ENCODE data around the gene ZNF592. TPM values are rescaled to one million over a fixed set of nuclear protein-coding genes. Genes with fewer than 3 reads are reported as not detected.

The ZNF592 gene
- total RNA-seq (ENCODE audit: unreplicated experiment), result 29.1 TPM
- long read RNA-seq, full-length matches to known transcripts, result 2 of 7 reads
- long read RNA-seq, partial matches to known transcripts, result 2 of 7 reads
- long read RNA-seq, other reads (novel, unspliced or antisense), result 3 of 7 reads

GRCh38 chr15:84748274-84749110, at the start of gene ZNF592:
ZNF592 (plus strand) TSS chr15:84748592; CDS start chr15:84782676, 34,084 bp downstream.
- H3K4me1 Mint-ChIP-seq (ENCODE audit: unreplicated experiment), result peaks cover 41% of the 10 kb centered on the region
- peaks cover 11% of the 10 kb centered on the region for H3K27me3 Mint-ChIP-seq (ENCODE audit: unreplicated experiment)
- H3K4me3 Mint-ChIP-seq (ENCODE audit: unreplicated experiment), result peak within 1 kb of the TSS; percentile 98
- H3K27ac Mint-ChIP-seq (ENCODE audit: unreplicated experiment), result peak within 1 kb of the TSS; percentile 96
- no peaks in the 10 kb centered on the region for H3K9me3 Mint-ChIP-seq (ENCODE audit: unreplicated experiment)
- peak; percentile 78 for DNase-seq (ENCODE audit: low spot score)
- H3K36me3 Mint-ChIP-seq (ENCODE audit: low read depth, unreplicated experiment), result no peaks in the 10 kb centered on the region
- TF ChIP-seq CTCF (IDR thresholded peaks at IDR 0.05; ENCODE audit: unreplicated experiment), result no peak

GRCh38 chr15:84699538-84700191, 48.7 kb upstream of the ZNF592 start:
- Mint-ChIP-seq H3K4me3 (ENCODE audit: unreplicated experiment) (no peak overlapping the region), H3K27ac (ENCODE audit: unreplicated experiment) (no peak overlapping the region), H3K27me3 (ENCODE audit: unreplicated experiment) (no peaks in the 10 kb centered on the region), H3K36me3 (ENCODE audit: low read depth, unreplicated experiment) (no peaks in the 10 kb centered on the region), H3K9me3 (ENCODE audit: unreplicated experiment) (no peaks in the 10 kb centered on the region), H3K4me1 (ENCODE audit: unreplicated experiment) (no peaks in the 10 kb centered on the region)
- TF ChIP-seq CTCF (IDR thresholded peaks at IDR 0.05; ENCODE audit: unreplicated experiment), result no peak
- DNase-seq (ENCODE audit: low spot score), result no peak

GRCh38 chr15:84702961-84703482, 45.4 kb upstream of the ZNF592 start:
- no peak for TF ChIP-seq CTCF (IDR thresholded peaks at IDR 0.05; ENCODE audit: unreplicated experiment)
- Mint-ChIP-seq H3K9me3 (ENCODE audit: unreplicated experiment) (no peaks in the 10 kb centered on the region), H3K4me3 (ENCODE audit: unreplicated experiment) (no peak overlapping the region), H3K4me1 (ENCODE audit: unreplicated experiment) (no peaks in the 10 kb centered on the region), H3K27me3 (ENCODE audit: unreplicated experiment) (no peaks in the 10 kb centered on the region), H3K36me3 (ENCODE audit: low read depth, unreplicated experiment) (no peaks in the 10 kb centered on the region), H3K27ac (ENCODE audit: unreplicated experiment) (no peak overlapping the region)
- no peak for DNase-seq (ENCODE audit: low spot score)

GRCh38 chr15:84703808-84704207, 44.6 kb upstream of the ZNF592 start:
- Mint-ChIP-seq H3K36me3 (ENCODE audit: low read depth, unreplicated experiment) (no peaks in the 10 kb centered on the region), H3K27me3 (ENCODE audit: unreplicated experiment) (no peaks in the 10 kb centered on the region), H3K9me3 (ENCODE audit: unreplicated experiment) (no peaks in the 10 kb centered on the region), H3K4me3 (ENCODE audit: unreplicated experiment) (no peak overlapping the region), H3K4me1 (ENCODE audit: unreplicated experiment) (no peaks in the 10 kb centered on the region), H3K27ac (ENCODE audit: unreplicated experiment) (no peak overlapping the region)
- DNase-seq (ENCODE audit: low spot score), result no peak
- no peak for TF ChIP-seq CTCF (IDR thresholded peaks at IDR 0.05; ENCODE audit: unreplicated experiment)

Data from endothelial cell (in vitro differentiated cells).